ENCODE measurements around the gene NT5C1A.
A peak's percentile ranks its signal among the peaks of the same experiment; 100 is the strongest.

NT5C1A gene

DNA sequence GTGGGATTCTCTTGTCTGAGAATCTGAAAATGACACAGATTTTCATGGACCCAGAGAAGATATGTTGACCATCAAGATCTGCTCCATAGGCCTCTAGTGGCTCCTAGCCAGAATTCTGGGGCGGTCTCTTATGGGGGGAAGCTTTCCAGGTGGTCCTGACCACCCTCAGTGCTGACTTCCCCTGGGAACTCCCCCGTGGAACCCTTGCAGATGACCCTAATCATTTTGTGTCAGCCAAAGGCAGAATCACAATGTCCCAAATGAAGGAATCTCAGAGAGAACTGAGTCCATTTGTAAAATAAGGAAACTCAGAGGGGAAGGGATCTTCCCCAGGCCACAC lies 36.1 kb downstream of the NT5C1A start:
- ATAC-seq (no peak), DNase-seq (no peak)

- ATAC-seq (no peak), DNase-seq (no peak)
Measured at GRCh38 chr1:39635205-39635870, 36.6 kb downstream of the NT5C1A start.

DNA sequence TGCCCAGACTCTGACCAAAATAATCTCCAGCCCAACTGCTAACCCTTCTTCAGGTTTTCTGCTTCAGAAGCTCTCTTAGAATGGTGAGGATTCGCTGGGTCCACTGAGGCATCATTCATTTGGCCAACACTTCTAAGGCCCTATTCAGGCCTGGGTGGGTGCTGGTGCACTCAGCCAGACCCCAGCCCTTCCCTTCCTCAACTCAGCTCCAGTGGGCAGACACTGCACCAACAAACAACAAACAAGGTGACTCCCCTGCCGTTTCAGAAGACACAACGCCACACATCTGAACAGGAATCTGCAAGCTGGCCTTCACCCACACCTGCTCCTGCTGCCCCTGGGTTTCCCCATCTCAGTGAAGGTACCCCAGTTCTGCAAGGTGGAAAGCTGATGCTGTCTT lies 38.5 kb downstream of the NT5C1A start:
- ATAC-seq (no peak), DNase-seq (no peak)

DNA sequence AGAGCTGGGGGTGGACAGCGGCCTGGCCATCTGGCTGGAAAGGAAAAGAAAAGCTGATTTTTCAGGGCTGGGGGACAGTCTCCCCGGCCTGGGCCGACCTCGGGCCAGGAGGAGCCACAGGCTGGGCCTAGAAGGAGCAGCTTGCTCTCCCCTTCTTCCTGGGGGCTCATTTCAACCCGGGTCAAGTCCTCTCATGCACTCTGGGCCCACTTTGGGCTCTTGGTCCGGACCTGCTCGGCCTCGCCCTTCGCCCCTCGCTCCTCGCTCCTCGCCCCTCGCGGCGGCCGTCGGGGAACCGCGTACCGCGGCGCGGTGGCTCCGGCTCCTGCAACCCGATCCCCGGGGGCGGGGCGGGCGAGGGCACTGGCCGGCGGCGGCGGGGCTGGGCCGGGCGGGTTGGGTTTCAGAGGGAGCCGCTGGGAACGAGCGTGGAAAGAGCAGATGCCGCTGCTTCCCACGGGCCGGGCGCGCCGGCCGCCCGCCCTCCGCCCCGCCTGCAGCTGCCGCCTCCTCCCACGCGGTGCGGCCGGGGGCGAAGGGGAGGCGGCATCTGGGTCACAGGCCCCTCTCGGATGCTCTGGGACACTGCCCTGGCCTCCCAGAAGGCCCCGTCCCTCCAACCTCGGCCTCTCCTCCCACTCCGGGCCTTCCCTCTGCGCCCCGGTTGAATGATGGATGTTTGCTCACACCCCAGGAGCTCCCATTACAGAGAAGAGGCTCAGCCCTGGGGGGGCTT lies 39.1 kb downstream of the NT5C1A start:
- no peak for DNase-seq
- ATAC-seq = no peak

GRCh38 chr1:39632323-39632681 lies 39.6 kb downstream of the NT5C1A start:
- no peak for ATAC-seq
- no peak for DNase-seq

DNA sequence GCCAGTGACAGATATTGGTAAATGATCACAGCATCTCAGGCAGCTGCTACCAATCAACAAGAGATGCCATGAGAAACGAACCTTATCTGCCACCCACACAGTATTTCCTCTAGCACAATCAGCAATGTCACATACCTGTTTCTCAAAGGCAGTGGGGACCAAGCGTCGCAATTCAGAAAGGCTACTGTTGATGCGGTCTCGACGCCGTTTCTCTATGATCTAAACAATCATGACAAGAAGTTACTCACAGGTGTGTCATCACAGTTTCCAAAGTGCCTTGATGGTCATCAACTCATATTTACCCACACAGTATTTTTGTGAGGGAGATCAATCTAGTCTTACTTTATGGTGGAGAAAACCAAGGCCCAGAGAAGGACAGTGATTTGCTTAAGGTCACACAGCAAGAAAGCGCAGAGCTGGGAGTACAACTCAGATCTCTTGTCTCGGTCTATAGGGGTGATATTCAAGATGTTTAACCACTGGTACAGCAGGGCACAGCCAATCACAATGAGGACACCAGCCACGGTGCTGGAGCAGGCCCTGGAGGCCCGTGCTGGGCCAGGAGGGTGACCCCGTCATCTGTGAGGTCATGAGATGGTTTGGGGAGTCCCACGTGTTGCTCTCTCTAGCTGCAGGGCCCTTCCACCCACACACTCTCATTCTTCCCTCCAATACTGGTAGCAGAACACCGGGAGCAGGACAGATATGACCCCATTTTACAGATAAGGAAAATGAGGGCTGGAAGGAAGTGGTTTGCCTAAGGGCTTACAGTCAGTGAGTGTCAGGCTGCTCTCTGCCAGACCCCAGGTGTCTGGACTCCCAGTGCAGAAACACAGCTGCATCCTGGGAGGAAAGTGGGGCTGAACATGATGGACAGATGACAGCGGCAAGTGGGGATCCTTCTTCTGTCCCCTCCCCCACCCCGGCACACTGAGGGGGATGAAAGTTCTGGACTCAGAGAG lies 40.3 kb downstream of the NT5C1A start:
- peak; percentile 45 for ATAC-seq
- DNase-seq = no peak

- DNase-seq = no peak
- ATAC-seq = no peak
Measured at GRCh38 chr1:39628807-39629350, 43.0 kb downstream of the NT5C1A start.

DNA sequence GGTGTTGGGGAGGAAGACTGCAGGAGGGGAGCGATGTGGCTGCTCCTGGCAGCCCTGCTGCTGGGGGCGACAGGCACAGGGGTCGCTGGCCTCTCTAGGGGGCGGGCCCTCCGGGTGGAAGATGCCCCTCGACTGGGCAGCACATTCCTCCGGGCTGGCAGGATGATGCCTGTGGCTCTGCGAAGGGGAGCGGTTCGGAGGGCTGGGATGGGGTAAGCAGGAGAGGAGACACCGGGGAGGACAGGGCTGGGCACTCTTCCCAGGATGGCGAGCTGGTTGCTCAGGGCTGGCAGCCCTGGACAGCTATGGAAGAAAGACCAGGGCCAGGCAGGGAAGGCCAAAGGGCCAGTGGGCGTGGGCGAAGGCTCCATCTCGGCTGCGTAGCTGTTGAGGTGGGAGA lies 45.3 kb downstream of the NT5C1A start:
- ATAC-seq (no peak), DNase-seq (no peak)

DNA sequence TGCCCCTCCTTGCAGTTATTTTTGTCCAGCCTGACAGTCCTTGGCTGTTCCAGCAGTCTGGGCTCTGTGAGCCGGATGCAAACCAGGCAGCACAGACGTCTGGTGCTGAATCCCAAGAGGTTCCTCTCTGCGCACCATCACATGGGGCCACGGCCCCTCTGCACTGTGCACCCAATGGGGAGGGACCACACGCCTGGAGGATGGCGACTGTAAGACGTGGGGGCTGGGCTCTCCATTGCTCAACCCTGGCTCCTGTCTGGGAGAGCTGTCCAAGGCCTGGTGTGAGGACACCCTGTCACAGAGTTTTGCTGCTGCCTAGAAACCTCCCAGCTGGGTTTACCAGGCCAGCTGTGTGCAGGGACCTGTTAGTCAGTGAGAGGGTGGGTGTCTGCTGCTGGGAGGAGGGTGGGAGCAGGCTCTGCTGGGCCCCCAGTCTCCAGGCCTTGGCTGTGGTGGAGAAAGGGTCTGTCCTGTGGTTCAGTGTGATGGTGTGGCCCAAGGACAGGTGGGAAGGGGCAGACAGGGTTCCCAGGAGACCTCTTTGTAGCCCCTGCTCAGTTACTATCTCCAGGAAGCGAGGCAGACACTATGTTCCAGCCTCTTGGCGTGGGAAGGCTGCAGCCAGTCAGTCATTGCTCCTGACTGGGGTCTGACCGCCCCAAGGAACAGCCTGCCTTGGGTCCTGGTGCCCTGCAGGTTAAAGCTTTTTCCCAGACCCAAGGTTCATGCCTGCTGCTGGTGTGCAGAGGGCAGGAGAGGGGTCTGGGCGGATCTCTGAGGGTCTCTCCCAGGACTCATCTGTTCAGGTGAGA lies 46.2 kb downstream of the NT5C1A start:
- no peak for ATAC-seq
- DNase-seq = no peak

GRCh38 chr1:39625009-39625408 lies 46.9 kb downstream of the NT5C1A start:
- DNase-seq (no peak), ATAC-seq (no peak)

GRCh38 chr1:39623053-39623452 lies 48.9 kb downstream of the NT5C1A start:
- DNase-seq (no peak), ATAC-seq (no peak)

DNA sequence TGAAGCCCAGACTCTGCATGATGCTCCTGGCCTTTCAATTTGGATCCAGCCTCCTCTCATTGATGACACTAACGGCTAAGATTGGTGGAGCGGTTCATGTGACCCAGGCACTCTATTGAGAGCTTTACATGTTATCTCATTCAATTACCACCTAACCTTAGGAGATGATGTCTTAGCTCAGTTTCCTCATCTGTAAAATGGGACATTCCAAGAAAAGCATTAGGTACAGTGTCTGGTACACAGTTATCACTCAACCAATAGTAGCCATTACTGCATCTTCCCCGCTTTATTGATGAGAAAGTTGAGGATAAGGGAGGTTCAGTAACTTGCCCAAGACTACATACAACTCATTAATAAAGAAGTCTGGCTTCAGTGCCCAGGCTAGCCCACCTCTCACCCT lies 49.5 kb downstream of the NT5C1A start:
- ATAC-seq = no peak
- DNase-seq = no peak

- ATAC-seq (no peak), DNase-seq (no peak)
Measured at GRCh38 chr1:39620659-39621165, 51.2 kb downstream of the NT5C1A start.

DNA sequence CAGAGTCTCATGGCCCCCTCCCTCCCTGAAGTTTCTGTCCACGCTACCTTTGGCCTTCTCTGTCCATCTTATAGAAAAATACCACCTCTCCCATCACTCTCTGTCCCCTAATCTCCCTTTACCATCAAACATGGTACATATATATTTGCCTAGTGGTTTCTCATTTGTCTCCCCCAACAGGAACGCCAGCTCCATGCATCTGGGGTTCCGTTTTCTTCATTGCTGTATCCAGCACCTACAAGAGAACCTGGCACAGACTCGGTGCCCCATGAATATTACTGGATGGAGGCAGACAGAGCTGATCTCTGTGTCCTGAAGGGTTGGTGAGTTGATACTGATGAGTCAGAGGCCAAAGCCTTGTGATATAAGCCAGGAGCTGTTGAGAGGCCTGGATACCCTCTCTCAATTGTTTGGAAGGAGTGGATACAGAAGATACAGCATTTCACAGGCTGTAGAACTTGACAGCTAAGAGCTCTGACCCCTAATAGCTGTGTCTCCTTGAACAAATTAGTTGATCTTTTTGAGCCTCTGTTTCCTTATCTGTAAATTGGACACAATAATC lies 54.3 kb downstream of the NT5C1A start:
- ATAC-seq (no peak), DNase-seq (no peak)

DNA sequence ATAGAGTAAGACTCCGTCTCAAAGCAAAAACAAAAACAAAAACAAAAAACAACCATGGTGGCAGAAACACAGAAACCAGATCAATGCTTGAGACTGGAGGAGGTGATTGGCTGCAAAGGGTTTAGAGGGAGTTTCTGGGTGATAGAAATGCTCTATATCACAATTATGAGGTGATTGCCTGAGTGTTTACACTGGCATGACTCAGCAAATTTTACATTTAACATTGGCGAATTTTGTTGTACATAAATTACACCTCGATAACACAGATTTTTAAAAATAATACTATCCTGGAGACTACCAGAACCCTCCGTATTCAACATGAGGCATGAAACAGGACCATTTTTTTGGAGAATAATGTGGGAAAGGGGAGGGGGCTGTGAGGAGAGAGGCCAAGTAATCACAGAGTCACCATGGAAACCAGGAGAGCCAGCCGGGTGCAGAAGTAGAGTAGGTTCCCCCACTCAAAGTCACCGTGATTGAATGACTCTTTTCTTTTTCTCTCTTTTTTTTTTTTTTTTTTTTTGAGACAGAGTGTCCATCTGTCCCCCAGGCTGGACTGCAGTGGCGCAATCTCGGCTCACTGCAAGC lies 56.7 kb downstream of the NT5C1A start:
- ATAC-seq = no peak
- DNase-seq = no peak

DNA sequence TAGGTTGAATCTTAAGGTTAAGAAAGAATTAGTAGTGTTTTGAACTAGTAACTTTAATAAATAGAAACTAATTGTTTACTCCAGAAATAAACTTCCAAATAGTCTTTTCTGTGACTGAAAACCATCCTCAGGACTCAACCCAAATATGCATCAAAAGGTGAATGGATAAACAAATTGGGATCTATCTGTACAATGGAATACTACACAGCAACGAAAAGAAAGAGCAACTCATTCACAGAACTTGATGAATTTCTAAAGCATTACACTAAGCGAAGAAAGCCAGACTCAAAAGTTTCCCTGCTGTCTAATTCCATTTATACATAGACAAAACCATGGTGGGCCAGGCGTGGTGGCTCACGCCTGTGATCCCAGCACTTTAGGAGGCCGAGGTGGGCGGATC lies 57.4 kb downstream of the NT5C1A start:
- ATAC-seq (no peak), DNase-seq (no peak)

DNA sequence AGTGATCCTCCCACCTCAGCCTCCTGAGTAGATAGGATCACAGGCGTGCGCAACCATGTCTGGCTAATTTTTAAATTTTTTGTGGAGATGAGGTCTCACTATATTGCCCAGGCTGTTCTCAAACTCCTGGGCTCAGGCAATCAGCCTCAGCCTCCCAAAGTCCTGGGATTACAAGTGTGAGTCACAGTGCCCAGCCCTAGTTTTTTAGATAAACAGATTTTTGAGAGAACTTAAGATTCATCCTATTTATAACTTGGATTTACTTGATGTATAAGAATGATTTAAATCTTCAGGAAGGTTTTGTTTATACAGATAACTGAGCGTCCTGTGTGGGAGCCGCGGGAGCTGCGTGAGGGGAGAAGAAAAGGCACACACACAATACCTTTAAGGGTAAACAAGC lies 58.7 kb downstream of the NT5C1A start:
- DNase-seq = no peak
- ATAC-seq = no peak

DNA sequence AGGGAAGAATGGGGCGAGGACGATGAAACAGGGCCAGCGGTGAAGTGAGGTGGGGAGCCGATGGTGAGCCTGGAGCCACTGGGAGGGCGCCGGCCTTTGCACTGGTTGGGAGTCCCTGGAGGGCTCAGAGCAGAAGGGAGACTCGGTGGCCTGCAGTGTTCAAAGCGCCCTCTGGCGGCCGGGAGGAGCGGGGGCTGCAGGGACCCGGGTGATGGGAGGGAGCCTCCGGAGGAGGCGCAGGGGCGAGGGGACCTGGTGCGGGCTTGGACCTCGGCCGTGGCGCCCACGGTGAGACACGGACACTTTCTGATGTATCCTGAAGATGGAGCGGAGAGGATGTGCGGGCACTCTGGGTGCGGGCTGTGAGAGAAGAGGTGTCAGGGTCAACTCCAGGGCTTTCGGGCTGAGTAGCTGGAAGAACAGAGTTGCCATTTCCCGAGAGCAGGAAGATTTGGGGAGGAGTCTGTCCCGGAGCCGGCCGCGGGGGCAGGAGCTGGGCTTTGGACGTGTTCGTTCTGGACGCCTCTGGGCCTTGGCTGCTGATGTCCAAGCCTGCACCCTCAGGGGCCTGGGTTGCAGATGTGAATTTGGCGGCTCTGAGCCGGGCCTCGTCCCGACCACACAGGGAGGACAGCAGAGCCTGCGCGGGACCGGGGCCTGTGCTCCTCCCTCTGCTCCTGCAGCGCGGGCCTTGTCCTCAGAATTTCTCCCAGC lies 62.1 kb downstream of the NT5C1A start:
- peak; percentile 96 for ATAC-seq
- DNase-seq = peak; percentile 90

Measured in stimulated activated naive CD8-positive, alpha-beta T cell treated with anti-CD3 and anti-CD28 coated beads, Interleukin-15, Interleukin-2, amounts not matched to agents 100 U/mL and 50 U/mL, for 24 hours (primary cell).